CD4-positive, alpha-beta T cell treated with Interleukin-17A for 1 hour (primary cell): ENCODE results near the gene JPH3.

ENCODE experiments used
- DNase-seq: peaks from one replicate; pipeline ENCODE4 v3.0.0-alpha.2; 2020

Gene JPH3

GRCh38 chr16:87602001-87602775, at the start of gene JPH3:
JPH3 (plus strand) TSS chr16:87602508; CDS start chr16:87603147, 639 bp downstream.
- no peak for DNase-seq

DNA sequence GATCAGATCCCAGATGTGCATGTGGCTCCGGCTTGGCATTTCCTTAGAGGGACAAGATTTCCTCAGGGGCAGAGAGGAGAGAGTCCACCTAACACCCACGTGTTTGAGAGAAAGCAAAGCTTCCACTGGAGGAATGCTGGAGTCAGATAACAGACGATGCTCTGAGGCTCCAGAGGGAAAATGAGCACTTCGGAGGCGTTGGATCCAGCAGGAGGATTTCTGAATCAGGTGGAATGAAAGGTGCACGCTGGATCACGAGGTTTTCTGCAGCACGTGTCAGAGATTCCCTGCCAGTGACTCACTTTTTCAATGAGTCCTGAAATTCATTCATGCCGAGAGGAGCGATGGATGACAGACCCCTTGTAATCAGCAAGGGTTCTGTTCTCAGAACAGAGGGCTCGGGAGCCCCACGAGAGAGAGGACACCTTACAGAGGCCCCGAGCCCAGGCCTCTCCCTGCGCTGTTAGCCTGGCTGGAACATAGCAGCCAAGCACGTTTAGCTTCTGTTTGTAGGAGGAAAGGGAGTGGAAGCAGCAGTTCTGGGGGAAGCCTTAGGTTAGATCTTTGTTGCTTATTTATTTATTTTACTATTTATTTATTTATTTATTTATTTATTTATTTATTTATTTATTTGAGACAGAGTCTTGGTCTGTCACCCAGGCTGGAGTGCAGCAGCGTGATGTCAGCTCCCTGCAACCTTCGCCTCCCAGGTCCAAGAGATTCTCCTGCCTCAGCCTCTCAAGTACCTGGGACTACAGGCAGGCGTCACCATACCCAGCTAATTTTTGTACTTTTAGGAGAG, 49.3 kb upstream of the JPH3 start:
- DNase-seq: no peak

DNA sequence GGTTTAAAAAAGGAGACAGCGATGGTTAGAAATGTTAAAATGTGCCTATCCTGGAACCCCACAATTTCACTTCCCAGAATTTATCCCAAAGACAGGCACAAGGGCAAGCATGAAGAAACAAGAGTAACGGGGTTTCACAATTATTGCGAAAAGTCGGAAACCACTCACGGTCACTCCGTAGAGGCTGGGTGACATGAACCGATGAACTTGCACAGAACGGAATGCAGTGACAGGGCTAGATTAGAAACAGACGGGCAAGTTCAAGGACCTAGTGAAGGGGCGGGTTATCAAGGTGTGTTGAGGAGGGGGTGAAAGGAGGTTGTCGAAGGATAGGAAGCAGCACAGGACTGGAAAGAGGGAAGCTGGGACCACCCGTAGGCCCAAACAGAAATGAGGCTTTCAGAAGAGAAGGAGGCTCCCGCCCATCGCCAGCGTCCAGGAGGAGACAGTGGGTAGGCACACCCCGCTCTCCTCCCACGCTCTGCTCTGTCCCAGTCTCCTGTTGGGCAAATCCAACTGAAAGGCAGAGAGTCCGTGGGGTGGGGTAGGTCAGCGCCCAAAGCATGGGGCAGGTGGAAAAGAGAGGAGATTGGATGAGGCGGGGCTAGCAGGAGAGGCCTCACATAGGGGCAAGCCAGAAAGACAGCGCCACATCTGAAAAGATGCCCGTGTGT, 47.4 kb upstream of the JPH3 start:
- no peak for DNase-seq

DNA sequence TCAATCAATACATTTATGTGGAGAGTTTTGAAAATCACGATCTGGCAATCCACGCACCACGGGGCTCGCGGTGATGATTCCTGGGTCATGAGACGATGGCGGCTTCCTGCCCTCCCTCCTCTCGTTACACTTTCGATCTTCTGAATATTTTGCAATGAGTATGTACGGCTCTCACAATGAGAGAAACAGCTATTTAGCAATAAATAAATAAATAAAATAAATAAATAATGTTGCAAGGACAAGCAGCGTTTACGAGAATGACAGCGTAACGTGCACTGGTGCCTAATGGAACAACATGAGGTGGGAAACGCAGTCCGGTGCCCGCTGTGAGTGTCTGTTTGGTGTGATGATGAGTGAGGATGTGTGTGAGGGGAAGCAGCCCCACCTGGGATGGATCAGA, 46.7 kb upstream of the JPH3 start:
- DNase-seq: no peak

DNA sequence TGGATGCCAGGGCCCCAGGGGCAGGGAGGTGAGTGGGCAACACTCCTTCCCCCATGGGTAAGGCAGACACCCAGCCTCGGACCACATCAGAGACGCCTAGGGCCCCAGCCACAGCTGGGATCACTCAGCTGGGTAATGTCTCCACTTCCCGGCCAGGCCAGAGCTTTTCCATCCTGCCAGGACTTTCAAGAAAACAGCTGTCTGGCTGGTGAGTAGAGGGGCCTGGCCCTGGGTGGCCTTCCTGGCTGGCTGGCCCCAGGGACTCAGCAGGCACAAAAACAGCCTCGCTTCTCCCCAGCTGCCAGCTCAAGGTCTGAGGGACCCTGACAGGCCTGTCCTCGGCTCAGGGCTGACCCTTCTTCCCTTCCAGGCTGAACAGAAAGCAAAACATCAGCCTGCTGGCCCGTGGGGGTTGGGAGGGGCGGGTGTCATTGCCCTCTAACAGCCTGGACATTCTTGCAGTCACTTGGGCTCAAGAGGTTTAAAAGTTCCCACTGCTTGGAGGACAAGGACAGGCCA, 45.3 kb upstream of the JPH3 start:
- no peak for DNase-seq

DNA sequence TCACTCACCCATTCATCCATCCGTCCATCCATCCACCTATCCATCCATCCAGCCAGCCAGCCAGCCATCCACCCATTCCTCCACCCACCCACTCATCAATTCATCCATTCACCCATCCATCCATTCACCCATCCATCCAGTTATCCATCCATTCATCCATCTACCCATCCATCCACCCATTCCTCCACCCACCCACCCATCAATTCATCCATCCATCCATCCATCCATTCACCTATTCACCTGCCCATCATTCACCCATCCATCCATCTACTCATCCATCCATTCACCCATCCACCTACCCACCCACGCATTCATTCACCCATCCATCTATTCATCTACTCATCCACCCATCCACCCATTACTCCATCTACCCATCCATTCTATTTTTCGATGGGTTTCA, 43.6 kb upstream of the JPH3 start:
- no peak for DNase-seq

GRCh38 chr16:87559945-87560344, 42.4 kb upstream of the JPH3 start:
- DNase-seq: no peak

DNA sequence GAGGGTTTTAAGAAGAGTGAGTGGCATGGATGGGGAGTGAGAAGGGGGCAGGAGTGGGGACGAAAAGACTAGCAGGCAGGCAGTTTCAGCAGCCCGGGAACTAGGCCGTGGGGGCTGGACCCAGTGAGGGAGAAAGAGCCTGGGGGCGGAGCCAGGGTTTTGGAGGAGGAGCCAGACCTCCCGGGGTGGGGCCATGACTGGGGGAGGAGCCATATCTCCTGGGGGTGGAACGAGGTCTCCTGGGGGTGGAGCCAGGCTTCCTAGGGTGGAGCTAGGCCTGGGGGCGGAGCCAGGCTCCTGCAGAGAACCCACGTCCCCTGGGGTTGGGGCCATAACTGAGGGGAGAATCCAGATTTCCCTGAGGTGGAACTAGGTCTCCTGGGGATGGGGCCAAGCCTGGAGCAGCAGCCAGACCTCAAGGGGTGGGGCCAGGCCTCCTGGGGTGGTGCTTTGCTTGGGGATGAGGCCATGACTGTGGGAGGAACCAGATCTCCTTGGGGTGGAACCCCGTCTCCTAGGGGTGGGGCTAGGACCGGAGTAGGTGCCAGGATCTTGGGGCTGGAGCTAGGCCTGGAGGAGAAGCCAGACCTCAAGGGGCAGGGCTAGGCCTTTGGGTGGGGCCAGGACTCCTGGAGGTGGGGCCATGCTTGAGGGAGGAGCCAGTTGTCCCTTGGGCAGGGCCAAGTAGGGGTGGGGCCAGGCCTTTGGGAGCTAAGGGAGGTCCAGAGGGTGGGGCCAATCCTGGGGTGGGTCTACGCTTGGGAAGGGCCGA, 41.7 kb upstream of the JPH3 start:
- DNase-seq: no peak

GRCh38 chr16:87561200-87562105, 40.9 kb upstream of the JPH3 start:
- no peak for DNase-seq

- DNase-seq: no peak
Measured at GRCh38 chr16:87562201-87562600, 40.1 kb upstream of the JPH3 start.

DNA sequence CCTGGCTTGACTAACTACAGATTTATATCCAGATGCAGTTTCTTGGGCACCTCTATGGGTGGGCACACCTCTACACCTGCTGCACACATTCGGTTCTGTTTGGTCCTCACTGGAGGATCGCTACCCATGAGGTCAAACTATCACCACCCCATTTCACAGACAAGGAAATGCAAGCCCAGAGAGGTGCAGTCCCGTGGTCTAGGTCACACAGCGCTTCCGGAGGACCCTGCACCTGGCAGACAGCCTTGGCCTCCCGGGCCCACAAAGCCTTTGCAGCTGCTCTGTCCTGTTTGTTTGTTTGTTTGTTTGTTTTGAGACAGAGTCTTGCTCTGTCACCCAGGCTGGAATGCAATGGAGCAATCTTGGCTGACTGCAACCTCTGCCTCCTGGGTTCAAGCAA, 39.3 kb upstream of the JPH3 start:
- no peak for DNase-seq

- no peak for DNase-seq
Measured at GRCh38 chr16:87563714-87564523, 38.4 kb upstream of the JPH3 start.

GRCh38 chr16:87564524-87564778, 37.9 kb upstream of the JPH3 start:
- DNase-seq: no peak

GRCh38 chr16:87569601-87570571, 32.4 kb upstream of the JPH3 start:
- DNase-seq: no peak

GRCh38 chr16:87570572-87570937, 31.8 kb upstream of the JPH3 start:
- DNase-seq: no peak

GRCh38 chr16:87570938-87571867, 31.1 kb upstream of the JPH3 start:
- DNase-seq: no peak

DNA sequence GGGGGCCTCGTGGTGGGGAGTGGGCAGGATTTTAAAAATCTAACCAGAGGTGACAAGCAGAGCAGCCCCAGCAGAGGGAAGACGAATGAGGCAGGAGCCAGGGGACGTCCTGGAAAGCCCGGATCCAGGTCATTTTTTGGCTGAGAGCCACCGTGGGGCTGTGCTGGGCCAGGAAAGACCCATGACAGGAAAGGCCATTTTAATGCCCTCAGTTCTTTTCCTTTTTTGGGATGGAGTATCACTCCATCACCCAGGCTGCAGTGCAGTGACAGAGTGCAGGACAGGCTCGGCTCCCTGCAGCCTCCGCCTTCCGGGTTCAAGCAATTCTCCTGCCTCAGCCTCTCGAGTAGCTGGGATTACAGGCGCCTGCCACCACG, 30.5 kb upstream of the JPH3 start:
- DNase-seq: no peak

GRCh38 chr16:87572959-87573358, 29.3 kb upstream of the JPH3 start:
- DNase-seq: no peak
